ENCODE data around the gene SPRR2A. TPM values are rescaled to one million over a fixed set of nuclear protein-coding genes. Genes with fewer than 3 reads are reported as not detected.

The SPRR2A gene
- total RNA-seq, 2 experiments from 2014 or later: not detected

Other genes with a start within 250 kb of the SPRR2A start
- gene LCE1B, start 245.5 kb downstream of the SPRR2A start, total RNA-seq: not detected
- gene LCE1A, start 230.0 kb downstream of the SPRR2A start, total RNA-seq: not detected
- not detected for gene LCE6A, start 214.7 kb downstream of the SPRR2A start, total RNA-seq
- not detected for gene LCE7A, start 197.5 kb downstream of the SPRR2A start, total RNA-seq
- not detected for gene SMCP, start 179.2 kb downstream of the SPRR2A start, total RNA-seq
- not detected for gene IVL, start 149.0 kb downstream of the SPRR2A start, total RNA-seq
- gene SPRR5, start 110.3 kb downstream of the SPRR2A start, total RNA-seq: not detected
- gene SPRR4, start 86.9 kb downstream of the SPRR2A start, total RNA-seq: not detected
- not detected for gene SPRR1A, start 73.4 kb downstream of the SPRR2A start, total RNA-seq
- gene SPRR3, start 55.8 kb downstream of the SPRR2A start, total RNA-seq: not detected
- gene SPRR1B, start 26.3 kb downstream of the SPRR2A start, total RNA-seq: not detected
- gene SPRR2D, start 16.4 kb downstream of the SPRR2A start, total RNA-seq: not detected
- gene SPRR2B, start 14.1 kb upstream of the SPRR2A start, total RNA-seq: not detected
- gene SPRR2E, start 37.0 kb upstream of the SPRR2A start, total RNA-seq: not detected
- gene SPRR2F, start 56.0 kb upstream of the SPRR2A start, total RNA-seq: not detected
- gene SPRR2G, start 93.4 kb upstream of the SPRR2A start, total RNA-seq: not detected
- not detected for gene LELP1, start 145.9 kb upstream of the SPRR2A start, total RNA-seq
- gene PRR9, start 160.1 kb upstream of the SPRR2A start, total RNA-seq: not detected
- not detected for gene LORICRIN, start 202.2 kb upstream of the SPRR2A start, total RNA-seq

Measured in activated naive CD8-positive, alpha-beta T cell treated with anti-CD3 and anti-CD28 coated beads, Interleukin-2, amount 10 ng/mL, durations not matched to agents 7 days and 5 days (primary cell).